Panc1 (cell line): ENCODE results near the gene WFDC8. TPM values are rescaled to one million over a fixed set of nuclear protein-coding genes. Genes with fewer than 3 reads are reported as not detected.
A peak's percentile ranks its signal among the peaks of the same experiment; 100 is the strongest.

Experiments
- ATAC-seq: fragments of 200-7000 bp; cut with Tn5 transposase; 2 replicates; pipeline ENCODE4 v1.9.1; 2020; ENCODE audit warnings: mild to moderate bottlenecking, moderate library complexity
- BruUV-seq: library from RNA; stranded (reverse); fragments of 400-500 nt; replicated peaks from 2 replicates; lab custom pipeline; 2021; lab: Mats Ljungman, UMichigan
- CTCF ChIA-PET: fragments of 300-600 bp; sonication (Branson Sonifier 250); formaldehyde crosslinking; loops from one replicate; lab custom pipeline; 2022; ENCODE audit warnings: antibody characterized with exemption; lab: Charles Lee
- POLR2A ChIA-PET: fragments of 300-600 bp; sonication (Branson Sonifier 250); formaldehyde crosslinking; loops from one replicate; lab custom pipeline; 2022; ENCODE audit warnings: antibody characterized with exemption; lab: Charles Lee
- DNase-seq: peaks from one replicate; pipeline ENCODE4 v3.0.0-alpha.2; 2010; ENCODE audit warnings: low read depth, low spot score
- H3K27ac ChIP-seq: 2 replicates; pipeline ENCODE4 v1.5.1; 2011; ENCODE audit warnings: mild to moderate bottlenecking, low read length, inconsistent platforms
- H3K27me3 ChIP-seq: fragments of 200-500 bp; sonication (Bioruptor generic); 2 replicates; pipeline ENCODE4 v1.6.0; 2014; ENCODE audit warnings: low read length, inconsistent platforms; ENCODE audit not compliant: control insufficient read depth, insufficient read depth
- H3K36me3 ChIP-seq: fragments of 200-500 bp; sonication (Bioruptor generic); 2 replicates; pipeline ENCODE4 v1.5.1; 2014; ENCODE audit warnings: inconsistent platforms, mild to moderate bottlenecking, low read length, moderate library complexity; ENCODE audit not compliant: control insufficient read depth, insufficient read depth
- H3K4me1 ChIP-seq: 2 replicates; pipeline ENCODE4 v1.5.1; 2011; ENCODE audit warnings: inconsistent platforms, mild to moderate bottlenecking, low read length, moderate library complexity; ENCODE audit not compliant: control insufficient read depth, insufficient read depth
- H3K4me3 ChIP-seq, 2 experiments: 2 replicates each; pipeline ENCODE4 v1.5.1; 2011 to 2012; ENCODE audit warnings: low read depth in 2 of 2, low read length in 2 of 2, mild to moderate bottlenecking in 2 of 2, inconsistent platforms in 1 of 2, moderate library complexity in 1 of 2
- H3K9me3 ChIP-seq: fragments of 200-500 bp; sonication (Bioruptor generic); 2 replicates; pipeline ENCODE4 v1.5.1; 2014; ENCODE audit warnings: low read depth, mild to moderate bottlenecking, inconsistent platforms, low read length, moderate library complexity; ENCODE audit not compliant: control insufficient read depth, insufficient read depth
- CTCF ChIP-seq: fragments of 450-650 bp; IDR thresholded peaks from 2 replicates; pipeline ENCODE4 v1.5.1; 2017; ENCODE audit warnings: mild to moderate bottlenecking
- POLR2AphosphoS5 ChIP-seq: IDR thresholded peaks from 2 replicates; pipeline ENCODE4 v1.6.1; 2012; ENCODE audit warnings: mild to moderate bottlenecking, low read depth, low read length, moderate library complexity
- REST ChIP-seq, 2 experiments: IDR thresholded peaks; 2 replicates each; pipeline ENCODE4 v1.6.1; 2011 to 2012; ENCODE audit warnings: low read depth in 2 of 2, control low read depth in 1 of 2, low read length in 1 of 2, mild to moderate bottlenecking in 1 of 2, moderate library complexity in 1 of 2; ENCODE audit not compliant: insufficient read depth in 1 of 2
- SIN3A ChIP-seq: IDR thresholded peaks from 2 replicates; pipeline ENCODE4 v1.6.1; 2012; ENCODE audit warnings: low read depth, mild to moderate bottlenecking, low read length, moderate library complexity, borderline replicate concordance; ENCODE audit not compliant: insufficient read depth
- TCF7L2 ChIP-seq: IDR thresholded peaks from 2 replicates; pipeline ENCODE4 v1.6.1; 2011; ENCODE audit warnings: mild to moderate bottlenecking, low read depth, low read length, inconsistent platforms
- in situ Hi-C: cut with HindIII; loops from 2 replicates; pipeline ENCODE4 v1.10.0; 2016; ENCODE audit warnings: low sequenced_read_pairs, low pct_unique_long_range_greater_than_20kb
- intact Hi-C: fragments of 100-400 bp; cut with micrococcal nuclease; formaldehyde crosslinking; loops from one replicate; pipeline ENCODE4 v1.10.0; 2022; ENCODE audit not compliant: unreplicated experiment
- total RNA-seq: library from RNA; stranded (reverse); gene quantifications from one replicate; pipeline ENCODE4 v1.2.1, GENCODE V29; 2021; ENCODE audit not compliant: unreplicated experiment

Gene WFDC8
- total RNA-seq, 1 experiment from 2014 or later = not detected

GRCh38 chr20:45515147-45515913, 63.8 kb downstream of the WFDC8 start, which contains the start of gene SPINT3:
SPINT3 (minus strand) TSS chr20:45515622; CDS start chr20:45515608, 14 bp downstream.
- no peaks in the 10 kb centered on the region for H3K36me3 ChIP-seq
- no peak within 1 kb of the TSS for H3K27ac ChIP-seq
- CTCF ChIA-PET = no interaction called here
- H3K27me3 ChIP-seq = peaks cover 3% of the 10 kb centered on the region
- H3K4me3 ChIP-seq = no peak within 1 kb of the TSS
- no TSS peak for BruUV-seq
- intact Hi-C loops = no loop called here
- POLR2A ChIA-PET = interaction anchor here (0.6 kb wide), 1 partner anchor 224 kb away, joined by 3 read pairs; no protein-coding TSS in a partner anchor
- in situ Hi-C loops = no loop called here
- ATAC-seq (no peak), DNase-seq (no peak)
- TF ChIP-seq POLR2AphosphoS5 (no peak), REST (IDR thresholded peaks at IDR 0.05; ENCODE audit: insufficient read depth in 1 of 2, low read depth in 2 of 2, low read length in 1 of 2) (peak; percentile 22 to 73; a peak in 3 of 4 replicates)
- H3K4me1 ChIP-seq = no peaks in the 10 kb centered on the region
- no peaks in the 10 kb centered on the region for H3K9me3 ChIP-seq

GRCh38 chr20:45510242-45510862, 68.7 kb downstream of the WFDC8 start:
- no peak for ATAC-seq
- CTCF ChIA-PET = no interaction called here
- H3K4me1 ChIP-seq = no peaks in the 10 kb centered on the region
- H3K9me3 ChIP-seq = no peaks in the 10 kb centered on the region
- TF ChIP-seq POLR2AphosphoS5 (no peak), REST (IDR thresholded peaks at IDR 0.05; ENCODE audit: insufficient read depth in 1 of 2, low read depth in 2 of 2, low read length in 1 of 2) (no peak), TCF7L2 (no peak), CTCF (no peak), SIN3A (no peak)
- H3K4me3 ChIP-seq = no peak overlapping the region
- BruUV-seq = no TSS peak
- no peak for DNase-seq
- H3K27ac ChIP-seq = no peak overlapping the region
- intact Hi-C loops = no loop called here
- H3K36me3 ChIP-seq = no peaks in the 10 kb centered on the region
- POLR2A ChIA-PET = no interaction called here
- peaks cover 3% of the 10 kb centered on the region for H3K27me3 ChIP-seq
- in situ Hi-C loops = no loop called here
